GM10266 (cell line): ENCODE measurements around the gene CLRN3.

Experiments
- DNase-seq: peaks from one replicate; pipeline ENCODE4 v3.0.0; 2012; ENCODE audit errors: extremely low spot score
- CTCF ChIP-seq: IDR thresholded peaks from 2 replicates; pipeline ENCODE4 v1.5.1; 2012; ENCODE audit warnings: mild to moderate bottlenecking, low read depth; ENCODE audit not compliant: control insufficient read depth, insufficient read depth; ENCODE audit errors: missing control alignments

CLRN3 gene

GRCh38 chr10:127854769-127855590, 37.8 kb downstream of the CLRN3 start:
- no peak for DNase-seq
- no peak for TF ChIP-seq CTCF

- TF ChIP-seq CTCF: peak; percentile 87
- DNase-seq: peak; percentile 75
Observed at GRCh38 chr10:127853868-127854768, 38.6 kb downstream of the CLRN3 start.

DNA sequence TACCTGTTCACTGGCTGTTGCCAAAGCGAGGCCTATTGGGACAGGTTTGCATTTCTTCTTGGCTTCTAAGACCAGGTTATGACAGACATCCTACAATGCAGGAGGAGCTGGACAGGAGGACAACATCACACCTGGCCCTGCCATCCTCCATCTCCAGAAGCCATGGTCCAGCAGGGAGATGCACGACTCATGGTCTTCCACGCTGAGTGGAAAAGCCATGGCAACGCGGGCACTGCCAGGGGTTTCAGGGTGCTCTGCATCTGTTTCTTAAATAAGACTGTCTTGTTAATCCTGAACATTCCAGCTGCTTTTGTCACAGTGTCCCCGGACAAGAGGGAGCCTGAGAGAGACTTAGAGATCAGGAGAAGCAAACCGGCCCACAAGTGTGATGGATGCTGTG, 40.3 kb downstream of the CLRN3 start:
- no peak for DNase-seq
- TF ChIP-seq CTCF: no peak

DNA sequence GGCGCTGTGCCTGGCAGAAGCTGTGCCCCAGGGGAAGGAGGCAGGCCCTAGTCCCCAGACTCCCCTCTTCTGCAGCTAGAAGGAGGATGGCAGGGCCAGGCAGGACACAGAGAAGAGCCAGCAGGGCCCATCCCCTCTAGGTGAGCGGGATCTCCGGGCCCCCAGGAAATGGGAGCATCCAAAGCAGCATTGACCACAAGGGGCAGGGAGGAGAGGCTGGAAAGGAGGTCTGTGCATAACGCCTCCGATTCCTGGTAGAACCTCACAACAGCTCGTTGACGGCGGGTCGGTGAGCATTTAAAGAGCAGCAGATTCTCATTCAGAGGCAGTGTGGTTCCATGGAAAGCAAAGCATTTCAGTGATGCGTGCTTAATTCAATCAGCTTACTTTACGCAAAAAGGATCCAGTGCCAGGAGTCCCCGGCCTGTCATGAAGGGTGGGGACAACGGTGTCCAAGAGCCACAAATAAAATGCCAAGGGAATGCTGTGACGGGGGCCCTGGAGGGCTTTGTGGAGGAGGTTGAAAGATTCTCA, 41.0 kb downstream of the CLRN3 start:
- no peak for TF ChIP-seq CTCF
- DNase-seq: no peak

- DNase-seq: no peak
- no peak for TF ChIP-seq CTCF
Observed at GRCh38 chr10:127850944-127851343, 41.8 kb downstream of the CLRN3 start.

DNA sequence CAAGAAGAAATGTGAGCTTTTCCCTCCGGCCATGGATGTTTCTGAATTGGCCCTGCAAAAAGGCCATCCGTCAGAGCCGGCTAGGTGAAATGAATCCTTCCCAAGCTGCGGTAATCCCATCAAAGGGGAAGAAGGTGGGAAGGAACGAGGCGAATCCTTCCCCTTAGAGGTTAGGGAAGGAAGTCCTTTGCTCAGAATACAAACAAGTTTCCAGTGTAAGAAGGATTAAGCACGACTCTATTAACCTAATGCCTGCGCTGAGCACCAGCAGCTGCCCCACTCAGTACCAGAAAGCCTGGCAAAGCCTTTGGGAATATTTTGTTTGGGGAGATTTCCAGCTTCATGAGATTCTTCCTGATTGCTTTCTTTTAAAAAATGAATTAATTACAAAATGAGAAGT, 42.8 kb downstream of the CLRN3 start:
- no peak for TF ChIP-seq CTCF

DNA sequence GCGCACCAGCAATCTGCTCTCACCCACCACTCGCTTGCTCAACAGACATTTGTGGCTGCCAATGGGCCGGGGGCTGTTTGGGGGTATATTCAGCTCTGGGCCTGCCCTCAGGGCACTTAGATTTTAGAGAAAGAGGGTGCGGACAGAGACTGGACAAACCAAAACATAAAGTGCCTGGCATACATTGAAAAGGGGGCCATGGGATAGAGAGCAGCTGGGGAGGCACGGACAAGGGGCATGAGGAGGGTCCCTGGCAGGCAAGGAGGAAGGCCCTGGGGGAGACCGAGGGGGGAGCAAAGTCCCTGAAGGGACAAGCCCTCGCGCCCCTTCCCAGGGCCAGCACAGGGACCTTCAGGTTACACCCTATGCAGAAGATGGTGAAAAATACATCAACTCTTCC, 43.5 kb downstream of the CLRN3 start:
- no peak for TF ChIP-seq CTCF
- no peak for DNase-seq

More for the DNA sequence above, 42.8 kb downstream of the CLRN3 start:
- DNase-seq: no peak
